GM18517 (cell line): ENCODE results near the gene RPL19.

Source experiments
- ATAC-seq: cut with Tn5 transposase; IDR thresholded peaks from one replicate; pipeline ENCODE4 v1.9.1; 2021; ENCODE audit warnings: mild to moderate bottlenecking, moderate library complexity; ENCODE audit not compliant: unreplicated experiment

The RPL19 gene

GRCh38 chr17:39222866-39223834, 23.1 kb downstream of the RPL19 start:
- ATAC-seq = no peak

GRCh38 chr17:39223907-39224777, 24.1 kb downstream of the RPL19 start:
- ATAC-seq = no peak

GRCh38 chr17:39224778-39225307, 24.8 kb downstream of the RPL19 start:
- no peak for ATAC-seq

- ATAC-seq = no peak
These were observed 25.4 kb downstream of the RPL19 start, which contains the start of gene STAC2 for GRCh38 chr17:39225308-39225958. Gene STAC2, minus strand, starts transcription at chr17:39225945. Its CDS starts 443 bp downstream, at chr17:39225502.

- no peak for ATAC-seq
These were observed 26.0 kb downstream of the RPL19 start for GRCh38 chr17:39225959-39226683.

GRCh38 chr17:39227364-39227919, 27.4 kb downstream of the RPL19 start:
- no peak for ATAC-seq

GRCh38 chr17:39229274-39229913, 29.3 kb downstream of the RPL19 start:
- no peak for ATAC-seq

- no peak for ATAC-seq
These were observed 30.3 kb downstream of the RPL19 start for GRCh38 chr17:39230361-39230760.

- no peak for ATAC-seq
These were observed 31.0 kb downstream of the RPL19 start for GRCh38 chr17:39231091-39231561.

- ATAC-seq = no peak
These were observed 31.8 kb downstream of the RPL19 start for GRCh38 chr17:39231591-39232551.

GRCh38 chr17:39235555-39236449, 35.7 kb downstream of the RPL19 start:
- ATAC-seq = no peak

- ATAC-seq = no peak
These were observed 36.4 kb downstream of the RPL19 start for GRCh38 chr17:39236450-39236927.

GRCh38 chr17:39236981-39237441, 36.9 kb downstream of the RPL19 start:
- no peak for ATAC-seq

- no peak for ATAC-seq
These were observed 37.5 kb downstream of the RPL19 start for GRCh38 chr17:39237586-39237985.

- ATAC-seq = no peak
These were observed 38.4 kb downstream of the RPL19 start for GRCh38 chr17:39238311-39238972.

- ATAC-seq = no peak
These were observed 39.7 kb downstream of the RPL19 start for GRCh38 chr17:39239640-39240314.
